ENCODE results near the gene DMD.

DMD gene

DNA sequence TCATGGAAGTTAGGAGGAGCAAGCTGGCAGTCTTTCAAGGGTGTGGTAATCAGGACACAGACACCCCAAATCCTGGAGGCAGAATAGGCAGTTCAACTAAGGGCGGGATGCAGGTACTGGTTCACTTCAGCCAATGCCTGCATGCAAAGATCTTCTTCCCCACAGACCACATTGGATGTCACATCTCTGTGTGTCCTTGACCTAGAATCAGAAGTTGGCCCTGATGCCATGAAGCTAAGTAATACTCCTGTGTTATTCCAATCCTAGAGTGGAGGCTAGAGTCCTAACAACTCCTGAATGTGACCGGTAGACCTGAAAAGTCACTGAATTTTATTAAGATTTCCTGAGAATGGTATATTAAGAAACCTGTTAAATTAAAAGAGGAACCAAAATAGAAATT, 165.5 kb downstream of the DMD start:
- Histone ChIP-seq H3K4me1 (no peaks in the 10 kb centered on the region), H3K36me3 (no peaks in the 10 kb centered on the region), H3K27me3 (no peaks in the 10 kb centered on the region), H3K9me3 (no peaks in the 10 kb centered on the region), H3K4me3 (ENCODE audit: low read depth, low read length) (no peak overlapping the region)
- no peak for TF ChIP-seq CTCF (IDR thresholded peaks at IDR 0.05; ENCODE audit: low read depth, low read length)
- DNase-seq: no peak

- Histone ChIP-seq H3K27me3 (no peaks in the 10 kb centered on the region), H3K36me3 (no peaks in the 10 kb centered on the region), H3K4me1 (no peaks in the 10 kb centered on the region), H3K9me3 (no peaks in the 10 kb centered on the region), H3K4me3 (ENCODE audit: low read depth, low read length) (no peak overlapping the region)
- DNase-seq: no peak
- TF ChIP-seq CTCF (IDR thresholded peaks at IDR 0.05; ENCODE audit: low read depth, low read length): no peak
Observed at GRCh38 chrX:33045245-33045644, 166.1 kb downstream of the DMD start.

- H3K36me3 ChIP-seq: no peaks in the 10 kb centered on the region
- no peak overlapping the region for H3K4me3 ChIP-seq (ENCODE audit: low read depth, low read length)
- no peaks in the 10 kb centered on the region for H3K4me1 ChIP-seq
- H3K9me3 ChIP-seq: no peaks in the 10 kb centered on the region
- DNase-seq: no peak
- TF ChIP-seq CTCF (IDR thresholded peaks at IDR 0.05; ENCODE audit: low read depth, low read length): no peak
- H3K27me3 ChIP-seq: no peaks in the 10 kb centered on the region
Observed at GRCh38 chrX:33041141-33041540, 170.2 kb downstream of the DMD start.

DNA sequence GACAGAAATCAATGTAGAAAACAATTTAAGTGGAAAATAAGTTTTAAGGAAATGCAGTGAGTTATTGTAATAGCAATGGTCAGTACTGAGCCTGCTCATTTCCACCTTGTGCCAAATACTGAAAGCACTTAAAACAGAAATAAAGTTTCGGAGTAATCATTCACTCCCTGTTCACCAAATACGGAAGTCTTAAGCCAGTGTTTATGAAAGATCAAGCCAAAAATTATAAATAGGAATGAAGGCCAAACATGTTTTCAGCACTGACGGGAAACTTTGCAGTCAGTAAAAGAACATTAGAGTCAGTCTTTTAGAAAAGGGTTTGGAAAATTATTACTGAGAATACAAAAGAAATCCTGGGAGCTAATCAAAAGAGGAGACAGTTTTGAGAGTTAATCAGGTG, 178.6 kb downstream of the DMD start:
- H3K27me3 ChIP-seq: no peaks in the 10 kb centered on the region
- TF ChIP-seq CTCF (IDR thresholded peaks at IDR 0.05; ENCODE audit: low read depth, low read length): no peak
- H3K4me3 ChIP-seq (ENCODE audit: low read depth, low read length): no peak overlapping the region
- H3K9me3 ChIP-seq: no peaks in the 10 kb centered on the region
- H3K4me1 ChIP-seq: no peaks in the 10 kb centered on the region
- no peak for DNase-seq
- H3K36me3 ChIP-seq: no peaks in the 10 kb centered on the region

GRCh38 chrX:33014949-33015348, 196.4 kb downstream of the DMD start:
- no peaks in the 10 kb centered on the region; the same call in 1 of the 2 replicates for H3K4me1 ChIP-seq
- no peaks in the 10 kb centered on the region for H3K36me3 ChIP-seq
- H3K27me3 ChIP-seq: no peaks in the 10 kb centered on the region
- no peak overlapping the region for H3K4me3 ChIP-seq (ENCODE audit: low read depth, low read length)
- TF ChIP-seq CTCF (IDR thresholded peaks at IDR 0.05; ENCODE audit: low read depth, low read length): no peak
- H3K9me3 ChIP-seq: no peaks in the 10 kb centered on the region
- no peak for DNase-seq

- DNase-seq: no peak
- H3K4me1 ChIP-seq: no peaks in the 10 kb centered on the region; the same call in 1 of the 2 replicates
- no peaks in the 10 kb centered on the region for H3K9me3 ChIP-seq
- H3K27me3 ChIP-seq: no peaks in the 10 kb centered on the region
- H3K36me3 ChIP-seq: no peaks in the 10 kb centered on the region
- H3K4me3 ChIP-seq (ENCODE audit: low read depth, low read length): no peak overlapping the region
- TF ChIP-seq CTCF (IDR thresholded peaks at IDR 0.05; ENCODE audit: low read depth, low read length): no peak
Observed at GRCh38 chrX:33014086-33014485, 197.3 kb downstream of the DMD start.

Data from BE2C (cell line).